RWPE2 (cell line): ENCODE measurements around the gene HOXC11.

Source experiments
- ATAC-seq: fragments of 200-7000 bp; cut with Tn5 transposase; 3 replicates; pipeline ENCODE4 v1.9.1; 2021; ENCODE audit warnings: low read depth
- DNase-seq: peaks from one replicate; pipeline ENCODE4 v3.0.0-alpha.2; 2020; ENCODE audit warnings: low spot score
- H3K27ac ChIP-seq: fragments of 450-650 bp; 2 replicates; pipeline ENCODE4 v1.5.1; 2017; ENCODE audit warnings: mild to moderate bottlenecking; ENCODE audit not compliant: poor library complexity, severe bottlenecking
- H3K27me3 ChIP-seq: fragments of 250-450 bp; sonication (Bioruptor Pico); 2 replicates; pipeline ENCODE4 v1.5.1; 2021; ENCODE audit warnings: mild to moderate bottlenecking, moderate library complexity; ENCODE audit not compliant: insufficient read depth, poor library complexity, severe bottlenecking
- H3K36me3 ChIP-seq: fragments of 250-450 bp; sonication (Bioruptor Pico); 2 replicates; pipeline ENCODE4 v1.5.1; 2020; ENCODE audit warnings: low read depth, mild to moderate bottlenecking, moderate library complexity
- H3K4me1 ChIP-seq: fragments of 250-450 bp; sonication (Bioruptor Pico); 2 replicates; pipeline ENCODE4 v1.5.1; 2021; ENCODE audit warnings: mild to moderate bottlenecking, moderate library complexity; ENCODE audit not compliant: insufficient read depth, poor library complexity, severe bottlenecking
- H3K4me3 ChIP-seq: fragments of 250-450 bp; sonication (Bioruptor Pico); 2 replicates; pipeline ENCODE4 v1.5.1; 2021; ENCODE audit warnings: mild to moderate bottlenecking, moderate library complexity; ENCODE audit not compliant: severe bottlenecking
- H3K9me3 ChIP-seq: fragments of 250-450 bp; sonication (Bioruptor Pico); 2 replicates; pipeline ENCODE4 v1.5.1; 2021; ENCODE audit warnings: mild to moderate bottlenecking, moderate library complexity; ENCODE audit not compliant: severe bottlenecking
- CTCF ChIP-seq: fragments of 450-650 bp; IDR thresholded peaks from one replicate; pipeline ENCODE4 v1.5.1; 2017; ENCODE audit warnings: mild to moderate bottlenecking, moderate library complexity; ENCODE audit not compliant: poor library complexity, severe bottlenecking

The HOXC11 gene

DNA sequence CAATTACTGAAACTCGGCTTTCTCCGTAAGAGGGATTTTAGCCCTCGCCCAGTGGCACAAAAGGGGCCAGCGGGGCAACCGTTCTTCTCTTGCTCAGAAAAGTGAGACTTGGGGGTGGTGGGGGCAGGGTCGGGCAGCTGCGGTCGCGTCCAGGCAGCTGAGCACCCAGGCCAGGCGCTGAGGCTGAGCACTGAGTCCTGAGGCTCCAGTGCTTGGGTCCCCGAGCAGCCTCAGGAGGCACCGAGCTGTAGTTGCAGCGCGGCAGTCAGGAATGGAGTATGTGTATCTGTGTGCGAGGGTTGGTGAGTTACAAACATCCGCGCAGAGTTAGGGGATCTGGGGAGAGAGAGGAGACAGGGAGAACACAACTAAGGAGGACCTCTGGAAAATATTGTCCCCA is 51.2 kb downstream of the HOXC11 start:
- Histone ChIP-seq H3K27ac (no peak overlapping the region), H3K4me3 (no peak overlapping the region), H3K36me3 (no peaks in the 10 kb centered on the region), H3K4me1 (no peaks in the 10 kb centered on the region), H3K27me3 (peaks cover 86% of the 10 kb centered on the region), H3K9me3 (no peaks in the 10 kb centered on the region)
- DNase-seq = no peak
- TF ChIP-seq CTCF = no peak
- no peak for ATAC-seq

DNA sequence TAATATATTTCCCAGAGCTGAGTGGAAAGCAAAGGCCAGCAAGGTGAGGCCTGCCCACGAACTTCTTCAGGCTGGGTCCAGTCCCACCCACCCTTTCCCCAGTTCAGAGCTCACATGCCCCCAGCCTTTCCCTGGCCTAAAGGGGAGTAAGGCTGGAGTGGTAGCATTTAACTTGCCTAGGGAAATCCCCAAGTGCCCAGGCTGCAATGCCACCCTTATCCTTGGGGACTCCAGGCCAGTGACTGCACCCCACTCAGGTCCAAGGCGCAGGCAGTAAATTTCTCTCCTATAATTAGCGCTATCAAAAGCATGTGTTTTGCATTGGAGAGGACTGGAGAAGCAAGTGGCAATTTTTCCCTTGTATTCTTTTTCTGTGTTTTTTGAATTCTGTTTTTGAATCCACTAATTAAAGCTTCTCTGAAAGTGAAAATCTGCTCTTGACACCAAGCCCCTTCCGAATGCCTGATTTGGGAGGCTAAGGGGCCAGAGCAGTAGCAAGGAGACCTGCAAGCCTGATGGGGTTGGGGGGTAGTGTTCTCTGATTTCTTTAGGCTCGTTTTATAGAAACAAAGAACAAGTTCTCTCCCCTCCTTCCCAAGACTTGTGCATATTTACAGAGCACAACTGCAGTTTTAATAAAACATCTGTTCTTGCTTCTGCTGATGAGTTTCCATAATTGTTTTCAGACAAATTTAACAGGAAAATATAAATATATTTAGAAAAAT is 51.8 kb downstream of the HOXC11 start:
- H3K27me3 ChIP-seq = peaks cover 88% of the 10 kb centered on the region
- H3K9me3 ChIP-seq = no peaks in the 10 kb centered on the region
- TF ChIP-seq CTCF = no peak
- ATAC-seq (no peak), DNase-seq (no peak)
- no peaks in the 10 kb centered on the region for H3K36me3 ChIP-seq
- H3K4me3 ChIP-seq = no peak overlapping the region
- no peaks in the 10 kb centered on the region for H3K4me1 ChIP-seq
- no peak overlapping the region for H3K27ac ChIP-seq

GRCh38 chr12:54025499-54026405 is 52.8 kb downstream of the HOXC11 start:
- H3K36me3 ChIP-seq = no peaks in the 10 kb centered on the region
- peaks cover 90% of the 10 kb centered on the region for H3K27me3 ChIP-seq
- H3K9me3 ChIP-seq = no peaks in the 10 kb centered on the region
- DNase-seq (no peak), ATAC-seq (no peak)
- no peak overlapping the region for H3K27ac ChIP-seq
- H3K4me1 ChIP-seq = no peaks in the 10 kb centered on the region
- TF ChIP-seq CTCF = no peak
- H3K4me3 ChIP-seq = no peak overlapping the region

- DNase-seq = no peak
- no peaks in the 10 kb centered on the region for H3K36me3 ChIP-seq
- H3K27me3 ChIP-seq = peaks cover 93% of the 10 kb centered on the region
- H3K4me1 ChIP-seq = no peaks in the 10 kb centered on the region
- H3K4me3 ChIP-seq = no peak overlapping the region
- H3K9me3 ChIP-seq = no peaks in the 10 kb centered on the region
- no peak overlapping the region for H3K27ac ChIP-seq
- no peak for TF ChIP-seq CTCF
- no peak for ATAC-seq
These were observed 53.9 kb downstream of the HOXC11 start for GRCh38 chr12:54026640-54027441.
